Measurements from ENCODE around the gene RAB20. TPM values are rescaled to one million over a fixed set of nuclear protein-coding genes. Genes with fewer than 3 reads are reported as not detected.

Gene RAB20
- total and polyA plus RNA-seq, 3 donors from 2014 or later: 22.0 to 41.1 (median 27.2) TPM

DNA sequence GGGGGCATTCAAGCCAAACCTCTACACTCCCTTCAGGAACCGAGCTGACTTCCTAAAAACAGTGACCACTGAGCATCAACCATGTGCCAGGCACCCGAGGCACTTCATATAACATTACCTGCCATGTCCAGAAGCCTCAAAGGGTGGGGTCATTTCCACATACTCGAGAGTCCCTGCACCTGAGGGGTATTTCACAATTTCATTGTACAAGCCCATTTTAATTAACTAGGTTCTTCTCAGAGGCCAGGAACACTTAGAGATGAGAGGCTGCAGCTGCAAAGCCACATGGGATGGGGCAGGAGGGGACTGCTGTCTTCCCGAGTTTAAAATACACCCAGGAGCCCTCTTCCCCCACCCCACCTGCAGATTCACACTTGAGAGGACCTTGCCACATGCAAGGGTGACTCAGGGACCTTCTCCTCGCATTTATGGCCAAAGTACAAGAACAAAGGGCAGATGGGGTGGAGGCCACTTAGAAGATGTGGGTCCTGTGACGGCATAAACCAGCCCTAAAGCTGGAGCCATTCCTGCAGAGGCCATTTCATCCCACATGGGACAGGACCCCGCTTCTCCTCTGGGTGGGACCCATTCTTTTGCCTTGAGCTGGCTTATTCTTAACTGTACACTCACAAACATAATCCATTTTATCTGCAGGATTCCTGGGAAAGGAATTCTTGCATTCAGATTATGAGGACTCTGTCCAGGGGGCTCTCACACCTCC is 43.9 kb downstream of the RAB20 start:
- Histone ChIP-seq H3K4me3 (no peak overlapping the region), H3K9me3 (no peaks in the 10 kb centered on the region), H3K27ac (no peak overlapping the region), H3K27me3 (no peaks in the 10 kb centered on the region), H3K4me1 (peaks cover 13% of the 10 kb centered on the region), H3K36me3 (ENCODE audit: low read depth, missing control alignments) (no peaks in the 10 kb centered on the region)
- intact Hi-C loops (cut with DNase I; ENCODE audit: low total_unique reads): no loop called here
- DNase-seq: no peak
- TF ChIP-seq POLR2A (IDR thresholded peaks at IDR 0.05): no peak
- TF ChIP-seq, protein P1, sequence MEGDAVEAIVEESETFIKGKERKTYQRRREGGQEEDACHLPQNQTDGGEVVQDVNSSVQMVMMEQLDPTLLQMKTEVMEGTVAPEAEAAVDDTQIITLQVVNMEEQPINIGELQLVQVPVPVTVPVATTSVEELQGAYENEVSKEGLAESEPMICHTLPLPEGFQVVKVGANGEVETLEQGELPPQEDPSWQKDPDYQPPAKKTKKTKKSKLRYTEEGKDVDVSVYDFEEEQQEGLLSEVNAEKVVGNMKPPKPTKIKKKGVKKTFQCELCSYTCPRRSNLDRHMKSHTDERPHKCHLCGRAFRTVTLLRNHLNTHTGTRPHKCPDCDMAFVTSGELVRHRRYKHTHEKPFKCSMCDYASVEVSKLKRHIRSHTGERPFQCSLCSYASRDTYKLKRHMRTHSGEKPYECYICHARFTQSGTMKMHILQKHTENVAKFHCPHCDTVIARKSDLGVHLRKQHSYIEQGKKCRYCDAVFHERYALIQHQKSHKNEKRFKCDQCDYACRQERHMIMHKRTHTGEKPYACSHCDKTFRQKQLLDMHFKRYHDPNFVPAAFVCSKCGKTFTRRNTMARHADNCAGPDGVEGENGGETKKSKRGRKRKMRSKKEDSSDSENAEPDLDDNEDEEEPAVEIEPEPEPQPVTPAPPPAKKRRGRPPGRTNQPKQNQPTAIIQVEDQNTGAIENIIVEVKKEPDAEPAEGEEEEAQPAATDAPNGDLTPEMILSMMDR (IDR thresholded peaks at IDR 0.05): no peak
- 58 to 66% methylated on average over 7 of the region's 7 CpGs for WGBS, 2 donors

DNA sequence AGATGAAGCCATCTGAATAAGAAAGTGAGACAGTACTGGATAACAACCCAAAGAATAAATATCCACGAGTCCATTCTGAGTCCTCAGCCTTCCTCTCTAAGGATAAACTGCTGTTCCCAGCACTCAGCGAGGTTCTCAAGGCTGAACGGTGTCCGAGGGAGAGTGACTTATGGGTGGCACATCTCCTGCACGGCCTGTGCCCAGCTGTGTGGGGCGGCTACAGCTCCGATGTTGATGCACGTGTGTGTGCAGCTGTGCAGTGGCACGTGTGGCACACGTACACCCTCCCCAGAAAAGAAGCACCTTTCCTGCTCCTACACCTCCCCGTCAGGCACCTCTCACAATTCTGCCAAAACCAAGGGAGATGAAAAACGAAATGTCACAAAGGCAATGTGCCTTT is 45.0 kb downstream of the RAB20 start:
- TF ChIP-seq POLR2A (IDR thresholded peaks at IDR 0.05): no peak
- TF ChIP-seq, protein P1 (IDR thresholded peaks at IDR 0.05): no peak
- H3K27ac ChIP-seq: no peak overlapping the region
- H3K4me3 ChIP-seq: no peak overlapping the region
- WGBS, 2 donors: 83 to 87% methylated on average over 10 to 12 of the region's 12 CpGs
- H3K4me1 ChIP-seq: peaks cover 11% of the 10 kb centered on the region
- H3K9me3 ChIP-seq: no peaks in the 10 kb centered on the region
- intact Hi-C loops (cut with DNase I; ENCODE audit: low total_unique reads): no loop called here
- H3K27me3 ChIP-seq: no peaks in the 10 kb centered on the region
- no peak for DNase-seq
- no peaks in the 10 kb centered on the region for H3K36me3 ChIP-seq (ENCODE audit: low read depth, missing control alignments)

DNA sequence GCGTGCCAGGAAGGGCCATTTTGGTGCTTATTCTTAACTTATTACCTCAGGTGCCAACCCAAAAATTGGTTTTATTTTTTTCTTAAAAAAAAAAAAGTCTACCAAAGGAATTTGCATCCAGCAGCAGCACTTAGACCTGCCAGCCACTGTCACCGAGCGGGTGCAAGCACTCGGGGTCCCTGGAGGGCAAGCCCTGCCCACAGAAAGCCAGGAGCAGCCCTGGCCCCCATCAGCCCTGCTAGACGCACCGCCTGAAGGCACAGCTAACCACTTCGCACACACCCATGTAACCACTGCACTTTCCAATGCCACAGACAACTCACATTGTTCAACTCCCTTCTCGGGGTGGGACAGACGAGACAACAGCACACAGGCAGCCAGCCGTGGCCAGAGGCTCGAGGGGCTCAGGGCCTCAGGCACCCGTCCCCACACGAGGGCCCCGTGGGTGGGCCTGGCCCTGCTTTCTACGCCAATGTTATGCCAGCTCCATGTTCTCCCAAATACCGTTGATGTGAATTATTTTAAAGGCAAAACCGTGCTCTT is 49.3 kb downstream of the RAB20 start:
- H3K36me3 ChIP-seq (ENCODE audit: low read depth, missing control alignments): no peaks in the 10 kb centered on the region
- H3K4me3 ChIP-seq: no peak overlapping the region
- H3K27ac ChIP-seq: no peak overlapping the region
- TF ChIP-seq, protein P1 (IDR thresholded peaks at IDR 0.05): no peak
- no peak for TF ChIP-seq POLR2A (IDR thresholded peaks at IDR 0.05)
- no peaks in the 10 kb centered on the region for H3K27me3 ChIP-seq
- WGBS, 2 donors: 92 to 94% methylated on average over 17 of the region's 17 CpGs
- H3K4me1 ChIP-seq: peaks cover 11% of the 10 kb centered on the region
- DNase-seq: no peak
- intact Hi-C loops (cut with DNase I; ENCODE audit: low total_unique reads): no loop called here
- no peaks in the 10 kb centered on the region for H3K9me3 ChIP-seq

DNA sequence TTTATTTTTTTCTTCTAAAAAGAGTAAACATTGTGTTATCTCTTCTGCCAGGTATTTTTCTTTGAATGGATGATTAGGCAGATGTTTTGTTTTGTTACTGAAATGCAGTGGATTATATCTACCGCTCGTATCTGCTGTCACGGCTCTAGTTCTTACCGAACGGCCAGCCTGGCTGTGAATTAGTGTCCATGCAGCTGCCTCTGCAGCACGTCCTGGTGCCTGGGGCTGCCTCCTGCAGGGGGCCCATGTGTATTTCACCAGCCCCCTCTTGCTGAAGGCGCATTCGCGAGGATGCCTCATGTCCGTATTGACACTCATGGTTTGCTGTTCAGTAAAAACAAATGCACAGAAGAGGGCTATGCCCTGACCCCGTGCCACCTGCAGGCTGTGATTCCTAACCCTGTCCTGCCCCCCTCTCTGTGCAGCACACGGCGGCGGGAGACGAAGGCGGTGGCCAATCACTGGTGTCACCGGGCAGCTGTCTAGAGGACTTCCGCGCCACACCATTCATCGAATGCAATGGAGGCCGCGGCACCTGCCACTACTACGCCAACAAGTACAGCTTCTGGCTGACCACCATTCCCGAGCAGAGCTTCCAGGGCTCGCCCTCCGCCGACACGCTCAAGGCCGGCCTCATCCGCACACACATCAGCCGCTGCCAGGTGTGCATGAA is 49.9 kb downstream of the RAB20 start:
- H3K9me3 ChIP-seq: no peaks in the 10 kb centered on the region
- no peaks in the 10 kb centered on the region for H3K27me3 ChIP-seq
- no peak overlapping the region for H3K4me3 ChIP-seq
- no peak for DNase-seq
- H3K27ac ChIP-seq: no peak overlapping the region
- TF ChIP-seq POLR2A (IDR thresholded peaks at IDR 0.05): no peak
- TF ChIP-seq, protein P1 (IDR thresholded peaks at IDR 0.05): no peak
- intact Hi-C loops (cut with DNase I; ENCODE audit: low total_unique reads): no loop called here
- H3K36me3 ChIP-seq (ENCODE audit: low read depth, missing control alignments): no peaks in the 10 kb centered on the region
- 91 to 94% methylated on average over 31 of the region's 31 CpGs for WGBS, 2 donors
- H3K4me1 ChIP-seq: peaks cover 17% of the 10 kb centered on the region

Measured in testis (tissue), 3 donors.